ENCODE data around the gene GAS7.

Gene GAS7

DNA sequence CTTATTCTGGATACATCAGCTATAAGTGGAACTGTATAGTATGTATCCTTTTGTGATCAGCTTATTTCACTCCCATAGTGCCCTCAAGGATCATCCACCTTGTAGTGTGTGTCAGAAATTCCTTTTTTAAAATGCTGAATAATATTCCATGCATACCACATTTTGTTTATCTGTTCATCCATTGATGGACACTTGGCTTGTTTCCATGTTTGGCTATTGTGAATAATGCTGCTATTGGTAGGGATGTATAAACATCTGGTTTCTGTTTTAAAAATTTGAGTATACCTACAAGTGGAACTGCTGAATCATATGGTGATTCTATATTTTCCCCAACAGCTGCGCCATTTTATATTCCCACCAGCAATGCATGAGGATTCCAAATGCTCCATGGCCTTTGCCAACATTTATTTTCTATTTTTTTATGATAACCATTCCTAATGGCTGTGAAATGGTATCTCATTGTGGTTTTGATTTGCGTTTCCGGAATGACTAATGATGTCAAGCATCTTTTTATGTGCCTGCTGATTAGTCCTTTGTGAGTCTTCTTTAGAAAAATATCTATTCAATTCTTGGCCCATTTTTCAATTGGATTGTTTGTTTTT lies 304.9 kb downstream of the GAS7 start:
- no peak for DNase-seq (ENCODE audit: low read depth in 2 of 2)

GRCh38 chr17:9890124-9890523 lies 308.3 kb downstream of the GAS7 start:
- no peak for DNase-seq (ENCODE audit: low read depth in 2 of 2)

DNA sequence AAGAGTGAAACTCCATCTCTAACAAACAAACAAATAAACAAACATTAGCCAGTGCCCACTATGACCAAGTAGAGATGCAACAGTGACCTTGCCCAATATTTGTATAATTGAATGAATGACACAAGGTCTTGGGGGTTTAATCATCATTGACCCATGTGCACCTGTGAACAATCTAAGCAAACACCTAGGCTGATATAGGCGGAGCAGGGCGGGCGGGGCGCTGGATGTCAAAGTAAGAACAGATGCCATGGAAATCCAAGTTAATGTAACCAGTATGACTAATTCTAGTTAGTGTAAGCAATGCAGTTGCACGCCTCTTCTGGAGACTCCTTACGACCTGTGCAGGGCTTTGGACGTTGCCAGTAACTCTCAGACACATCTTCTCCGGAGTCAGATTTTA lies 310.9 kb downstream of the GAS7 start:
- DNase-seq (ENCODE audit: low read depth in 2 of 2): no peak

DNA sequence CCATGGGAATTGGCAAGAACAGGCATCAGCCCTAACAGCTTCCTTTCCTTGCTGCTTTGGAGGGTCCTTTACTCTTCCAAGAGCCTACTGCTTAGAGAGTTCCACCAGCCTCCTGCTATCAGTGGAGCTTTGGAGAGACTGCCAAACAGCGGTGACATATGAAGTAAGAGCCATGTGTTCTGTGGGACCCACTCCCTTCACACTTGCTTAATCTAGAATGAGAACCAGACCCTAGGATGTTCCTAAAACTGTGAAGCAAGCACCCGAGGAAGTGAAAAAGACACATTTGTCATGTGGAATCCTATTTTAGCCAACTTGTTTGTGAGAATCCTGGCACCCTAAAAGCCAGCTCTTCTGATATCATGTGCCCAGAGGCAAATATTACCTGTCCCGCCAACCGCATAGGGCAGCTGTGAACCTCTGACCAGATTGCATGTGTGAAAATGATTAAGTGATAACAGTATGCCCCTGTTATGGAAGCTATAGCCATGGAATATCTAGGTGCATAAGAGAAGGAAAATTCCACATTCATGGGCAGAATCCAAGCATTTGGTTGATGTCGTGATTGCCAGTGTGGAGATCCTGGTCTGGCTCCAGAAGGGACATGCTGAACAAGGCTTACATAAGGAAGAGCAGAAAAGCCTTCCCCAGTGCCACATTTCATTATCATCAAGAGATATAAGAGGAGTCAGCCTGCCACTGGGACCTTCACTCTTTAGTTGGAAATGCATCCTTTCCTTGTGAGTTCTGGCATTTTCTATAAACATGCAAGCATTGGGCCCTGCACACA lies 312.1 kb downstream of the GAS7 start:
- DNase-seq (ENCODE audit: low read depth in 2 of 2): no peak

DNA sequence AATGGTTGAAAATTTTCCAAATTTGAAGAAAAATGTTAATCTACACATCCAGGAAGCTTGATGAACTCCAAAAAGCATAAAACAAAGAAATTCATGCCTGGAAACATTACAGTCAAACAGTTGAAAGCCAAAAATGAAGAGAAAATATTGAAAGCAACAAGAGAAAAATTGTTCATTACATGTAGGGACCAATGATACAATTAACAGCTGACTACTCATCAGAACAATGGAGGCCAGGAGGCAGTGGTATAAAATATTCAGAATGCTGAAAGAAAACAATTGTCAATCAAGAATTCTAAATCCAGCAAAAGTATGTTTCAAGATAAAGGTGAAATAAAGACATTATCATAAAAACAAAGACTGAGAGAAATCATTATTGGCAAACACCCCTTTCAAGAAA lies 315.0 kb downstream of the GAS7 start:
- no peak for DNase-seq (ENCODE audit: low read depth in 2 of 2)

DNA sequence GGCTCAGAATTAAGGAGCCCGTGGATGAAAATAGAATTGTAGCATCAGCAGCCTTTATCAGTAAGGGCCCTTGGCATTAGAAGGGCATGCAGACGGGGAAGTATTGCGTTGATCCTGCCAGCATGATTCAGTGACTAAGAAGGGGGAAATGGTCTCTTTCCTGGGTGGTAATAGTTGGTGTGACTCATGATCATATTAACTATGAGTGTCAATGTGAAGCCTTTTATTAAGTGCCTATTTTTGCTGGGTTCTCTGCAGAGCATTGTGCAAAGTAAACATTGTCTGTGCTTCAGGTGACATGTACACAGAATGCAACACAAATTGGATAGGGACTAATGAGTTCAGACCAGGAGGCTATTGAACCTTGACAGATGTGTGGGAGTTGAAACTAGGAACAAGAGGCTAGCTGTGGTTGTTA lies 317.8 kb downstream of the GAS7 start:
- DNase-seq (ENCODE audit: low read depth in 2 of 2): no peak

DNA sequence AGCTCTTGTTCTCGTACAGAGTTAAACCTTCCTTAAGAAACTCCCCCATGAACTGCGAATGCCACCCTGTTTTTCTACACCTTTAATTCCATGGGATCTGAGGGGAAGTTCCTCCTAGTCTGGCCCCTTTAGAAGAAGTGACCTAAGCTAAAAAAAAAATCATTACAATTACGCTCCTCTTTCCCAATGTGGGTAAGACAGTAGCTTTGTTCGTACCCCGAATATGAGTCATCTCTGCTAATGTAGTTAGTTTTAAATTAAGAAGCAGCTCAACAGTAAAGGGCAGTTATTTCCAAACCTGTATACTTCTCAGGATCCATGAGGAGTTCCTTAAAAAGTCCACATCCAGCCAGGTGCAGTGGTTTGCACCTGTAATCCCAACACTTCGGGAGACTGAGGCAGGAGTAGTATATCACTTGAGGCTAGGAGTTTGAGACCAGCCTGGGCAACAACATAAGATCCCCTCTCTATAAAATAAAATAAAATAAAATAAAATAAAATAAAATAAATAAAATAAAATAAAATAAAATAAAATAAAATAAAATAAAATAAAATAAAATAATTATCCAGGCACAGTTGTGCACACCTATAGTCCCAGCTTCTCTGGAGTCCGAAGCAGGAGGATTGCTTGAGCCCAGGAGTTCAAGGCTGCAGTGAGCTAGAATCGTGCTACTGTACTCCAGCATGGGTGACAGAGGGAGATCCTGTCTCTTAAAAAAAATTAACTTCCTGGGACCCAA lies 319.4 kb downstream of the GAS7 start:
- DNase-seq (ENCODE audit: low read depth in 2 of 2): no peak

DNA sequence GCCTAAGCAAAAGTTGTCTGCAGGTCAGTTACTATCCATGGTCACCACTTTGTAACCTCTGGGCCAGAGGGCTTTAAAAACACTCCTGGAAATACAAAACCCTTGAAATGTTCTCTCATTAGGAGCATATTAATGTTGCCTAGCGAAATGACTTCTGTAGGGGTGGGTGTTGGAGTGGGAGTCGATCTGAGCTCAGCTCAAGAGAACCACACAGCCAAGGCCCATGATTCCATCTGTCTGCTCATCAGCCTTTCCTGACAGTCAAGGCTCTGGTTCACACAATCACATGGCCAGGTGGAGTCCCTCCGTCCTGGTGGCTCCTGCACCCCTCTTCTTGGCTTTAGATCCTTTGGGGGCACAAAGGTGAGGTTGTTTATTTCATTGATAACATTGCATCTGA lies 320.1 kb downstream of the GAS7 start:
- no peak for DNase-seq (ENCODE audit: low read depth in 2 of 2)

DNA sequence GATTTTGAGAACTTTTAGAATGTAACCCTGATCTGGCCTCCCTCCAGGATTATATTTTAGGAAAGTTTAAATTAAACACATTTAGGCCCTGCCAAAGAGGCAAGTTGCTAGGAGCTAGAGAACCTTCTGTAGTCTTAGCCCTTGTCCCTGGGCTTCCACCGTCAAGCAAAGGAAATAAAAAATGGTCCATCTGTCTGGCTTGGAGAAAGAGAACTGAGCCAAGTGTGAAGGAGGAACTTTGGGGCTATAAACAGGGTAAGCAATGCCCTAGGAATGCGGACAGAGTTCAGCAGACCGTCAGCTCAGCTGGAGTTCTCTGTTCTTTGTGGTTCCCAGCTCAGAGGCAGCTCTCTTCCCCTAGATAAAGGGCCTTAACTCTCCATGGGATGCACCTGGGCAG lies 323.0 kb downstream of the GAS7 start:
- no peak for DNase-seq (ENCODE audit: low read depth in 2 of 2)

GRCh38 chr17:9874722-9875121 lies 323.7 kb downstream of the GAS7 start:
- no peak for DNase-seq (ENCODE audit: low read depth in 2 of 2)

DNA sequence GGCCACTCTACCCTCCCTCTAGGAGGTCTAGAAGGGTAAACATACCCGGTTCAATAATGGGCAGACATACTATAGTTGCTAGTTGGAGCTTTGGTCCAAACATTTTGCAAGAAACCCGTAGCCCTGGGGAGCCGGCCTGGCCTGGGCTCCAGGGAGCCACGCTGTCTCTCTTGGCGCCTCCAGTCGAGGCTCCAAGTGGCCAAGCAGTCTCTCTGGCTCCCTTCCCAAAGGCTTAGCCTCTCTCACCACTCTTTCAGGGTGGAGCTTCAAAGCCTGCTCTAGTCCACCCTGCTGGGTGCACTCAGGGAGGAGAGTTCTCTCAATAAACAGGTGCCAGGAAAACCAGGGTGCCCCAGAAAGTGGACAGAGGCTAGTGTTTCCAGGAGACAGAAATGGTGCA lies 325.6 kb downstream of the GAS7 start:
- no peak for DNase-seq (ENCODE audit: low read depth in 2 of 2)

DNA sequence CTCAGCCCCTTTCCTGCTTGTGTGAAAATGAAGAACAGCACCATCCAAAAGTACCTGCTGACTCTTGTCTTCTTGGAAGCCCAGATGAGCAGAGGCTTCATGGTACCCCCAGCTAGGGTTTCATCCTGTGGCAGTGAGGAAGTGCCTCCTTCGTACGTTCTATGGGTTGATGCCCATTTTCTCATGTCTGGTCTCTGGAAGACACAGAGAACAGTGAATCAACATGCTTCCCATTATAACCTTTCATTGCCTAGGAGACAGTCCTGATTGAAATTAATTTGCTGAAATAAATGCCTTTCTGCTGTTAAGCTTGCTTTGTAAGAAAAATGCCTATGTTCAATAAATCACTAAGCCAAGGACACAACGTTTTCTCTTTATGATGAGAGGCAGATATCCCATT lies 329.9 kb downstream of the GAS7 start:
- DNase-seq (ENCODE audit: low read depth in 2 of 2): no peak

GRCh38 chr17:9865586-9865985 lies 332.8 kb downstream of the GAS7 start:
- DNase-seq (ENCODE audit: low read depth in 2 of 2): no peak

- DNase-seq (ENCODE audit: low read depth in 2 of 2): no peak
These were observed 335.5 kb downstream of the GAS7 start for GRCh38 chr17:9862949-9863348.

DNA sequence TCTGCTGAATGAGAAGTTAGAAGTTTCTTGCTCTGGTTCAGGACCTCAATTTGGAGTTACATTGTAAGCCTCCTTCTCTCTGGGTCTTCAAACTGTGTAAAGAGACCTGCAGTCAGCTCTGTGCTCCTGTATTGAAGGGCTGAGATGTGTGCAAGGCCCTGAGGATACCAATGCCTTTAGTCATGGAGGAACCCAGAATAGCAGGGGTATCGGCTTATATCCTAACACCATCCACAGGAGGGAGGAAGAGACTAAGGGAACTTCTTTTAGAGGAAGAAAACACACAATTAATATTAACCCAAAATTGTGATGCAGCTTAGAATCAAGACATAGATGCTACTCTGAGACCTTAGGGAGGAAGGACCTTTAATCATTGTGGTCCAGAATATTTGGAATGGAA lies 336.2 kb downstream of the GAS7 start:
- DNase-seq (ENCODE audit: low read depth in 2 of 2): no peak

- no peak for DNase-seq (ENCODE audit: low read depth in 2 of 2)
These were observed 337.6 kb downstream of the GAS7 start for GRCh38 chr17:9860851-9861250.
